Smooth muscle cell of the brain vasculature (primary cell): Measurements from ENCODE around the gene MRGPRG.
"Not testable (repeated sequence)": the region's sequence is repeated elsewhere in the genome, so short reads cannot be mapped to it uniquely, and the experiment has no call there.

Experiments used
- DNase-seq: peaks from one replicate; pipeline ENCODE4 v3.0.0-alpha.2; 2012; ENCODE audit warnings: low read depth, low spot score

Gene MRGPRG, protein sequence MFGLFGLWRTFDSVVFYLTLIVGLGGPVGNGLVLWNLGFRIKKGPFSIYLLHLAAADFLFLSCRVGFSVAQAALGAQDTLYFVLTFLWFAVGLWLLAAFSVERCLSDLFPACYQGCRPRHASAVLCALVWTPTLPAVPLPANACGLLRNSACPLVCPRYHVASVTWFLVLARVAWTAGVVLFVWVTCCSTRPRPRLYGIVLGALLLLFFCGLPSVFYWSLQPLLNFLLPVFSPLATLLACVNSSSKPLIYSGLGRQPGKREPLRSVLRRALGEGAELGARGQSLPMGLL

GRCh38 chr11:3218483-3219280 lies at the start of gene MRGPRG:
Gene MRGPRG, minus strand, starts transcription at chr11:3218813. Its CDS starts 0 bp downstream, at chr11:3218813.
- no peak for DNase-seq

DNA sequence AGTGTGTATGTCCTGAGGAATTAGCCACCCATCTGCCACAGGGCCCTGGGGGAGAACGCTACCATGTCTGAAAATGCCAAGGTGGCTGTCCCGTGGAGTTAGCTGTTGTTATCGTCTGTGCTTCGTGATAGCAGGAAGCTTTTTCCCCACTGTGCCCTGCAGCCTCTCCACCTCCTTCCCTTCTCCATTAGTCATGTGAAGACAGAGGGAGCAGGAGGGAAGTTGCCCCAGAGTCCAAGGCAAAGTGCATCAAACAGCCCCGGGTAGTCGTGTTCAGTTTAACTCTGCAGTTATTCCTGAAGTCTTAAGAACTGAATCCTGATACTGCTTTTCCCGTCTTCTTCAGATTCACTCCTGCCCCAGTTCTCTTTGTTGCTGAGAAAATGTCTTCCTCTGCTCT lies 43.9 kb upstream of the MRGPRG start:
- DNase-seq, result not testable (repeated sequence)

- not testable (repeated sequence) for DNase-seq
Measured at GRCh38 chr11:3261831-3262230, 43.2 kb upstream of the MRGPRG start.

GRCh38 chr11:3257509-3257908 lies 38.9 kb upstream of the MRGPRG start:
- DNase-seq, result not testable (repeated sequence)

- not testable (repeated sequence) for DNase-seq
Measured at GRCh38 chr11:3255241-3255640, 36.6 kb upstream of the MRGPRG start.

GRCh38 chr11:3254773-3255172 lies 36.2 kb upstream of the MRGPRG start:
- DNase-seq, result not testable (repeated sequence)

- no peak for DNase-seq
Measured at GRCh38 chr11:3245071-3245470, 26.5 kb upstream of the MRGPRG start.

GRCh38 chr11:3243880-3244279 lies 25.3 kb upstream of the MRGPRG start:
- no peak for DNase-seq

GRCh38 chr11:3237119-3237518 lies 18.5 kb upstream of the MRGPRG start:
- DNase-seq, result no peak

- no peak for DNase-seq
Measured at GRCh38 chr11:3234846-3235245, 16.2 kb upstream of the MRGPRG start.

DNA sequence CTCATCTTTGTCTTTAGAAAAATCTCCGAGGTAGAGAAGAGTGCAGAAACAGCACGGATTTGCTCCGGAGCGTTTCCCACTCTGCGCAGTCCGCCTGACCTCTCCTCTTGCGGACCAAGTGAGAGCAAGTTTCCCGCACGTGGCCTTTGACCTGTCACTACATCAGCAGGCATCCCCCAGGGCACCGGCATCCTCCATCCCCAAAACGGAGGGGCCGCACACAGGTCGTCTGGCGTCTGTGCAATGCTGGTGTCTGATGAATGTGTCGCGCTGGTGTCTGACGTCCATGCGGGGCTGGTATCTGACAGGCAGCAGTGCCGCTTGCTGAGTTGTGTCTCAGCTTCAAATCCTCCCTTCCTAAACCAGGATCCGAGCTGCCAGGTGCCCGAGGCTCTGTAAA lies 14.3 kb upstream of the MRGPRG start:
- DNase-seq, result no peak

GRCh38 chr11:3231851-3232744 lies 13.5 kb upstream of the MRGPRG start, which contains the start of gene MRGPRE:
Gene MRGPRE, minus strand, starts transcription at chr11:3232417. Its CDS starts 3,618 bp downstream, at chr11:3228799.
- DNase-seq, result no peak

- DNase-seq, result no peak
Measured at GRCh38 chr11:3231550-3231850, 12.9 kb upstream of the MRGPRG start.

DNA sequence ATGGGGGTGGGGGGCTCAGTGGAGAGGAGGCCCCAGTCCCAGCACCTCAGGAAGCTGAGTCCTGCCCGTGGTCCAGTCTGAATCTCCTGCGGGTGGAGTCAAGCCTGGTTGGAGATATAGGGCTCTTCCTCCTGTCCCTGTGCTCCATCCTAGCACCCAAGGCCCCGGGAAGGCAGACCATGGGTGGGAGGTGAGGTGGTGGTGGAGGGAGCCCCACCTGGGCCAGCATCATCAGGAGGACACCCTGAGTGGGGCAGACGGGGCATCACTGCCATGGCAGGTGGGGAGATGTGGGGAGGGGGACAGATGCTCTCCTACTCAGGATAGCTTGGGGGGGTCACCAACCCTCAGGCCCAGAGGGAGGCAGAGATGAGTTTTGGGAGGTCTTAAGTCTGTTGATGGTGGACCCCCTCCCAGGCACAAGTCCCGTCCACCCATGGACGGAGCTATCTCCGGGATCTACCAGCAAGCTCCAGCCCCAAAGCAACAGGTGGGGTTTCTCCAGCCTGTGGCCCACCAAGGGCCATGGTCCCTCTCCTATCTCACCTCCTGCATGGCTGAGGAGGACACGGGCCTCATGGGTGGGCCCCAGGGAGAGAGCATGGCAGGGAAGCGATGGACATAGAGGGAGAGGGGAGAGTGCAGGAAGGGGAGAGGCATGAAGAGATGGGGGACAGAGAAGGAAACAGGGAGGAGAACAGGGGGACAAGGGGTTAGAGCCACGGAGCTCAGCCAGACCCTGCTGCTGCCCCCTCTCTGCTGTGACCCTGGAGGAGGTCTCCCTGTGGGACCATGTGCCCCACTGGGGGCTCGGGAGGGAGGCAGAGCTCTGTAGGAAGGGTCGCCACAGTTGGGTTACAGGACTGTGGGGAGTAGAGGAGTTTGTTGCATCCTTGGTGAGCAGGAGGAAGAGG lies 12.3 kb upstream of the MRGPRG start:
- no peak for DNase-seq

DNA sequence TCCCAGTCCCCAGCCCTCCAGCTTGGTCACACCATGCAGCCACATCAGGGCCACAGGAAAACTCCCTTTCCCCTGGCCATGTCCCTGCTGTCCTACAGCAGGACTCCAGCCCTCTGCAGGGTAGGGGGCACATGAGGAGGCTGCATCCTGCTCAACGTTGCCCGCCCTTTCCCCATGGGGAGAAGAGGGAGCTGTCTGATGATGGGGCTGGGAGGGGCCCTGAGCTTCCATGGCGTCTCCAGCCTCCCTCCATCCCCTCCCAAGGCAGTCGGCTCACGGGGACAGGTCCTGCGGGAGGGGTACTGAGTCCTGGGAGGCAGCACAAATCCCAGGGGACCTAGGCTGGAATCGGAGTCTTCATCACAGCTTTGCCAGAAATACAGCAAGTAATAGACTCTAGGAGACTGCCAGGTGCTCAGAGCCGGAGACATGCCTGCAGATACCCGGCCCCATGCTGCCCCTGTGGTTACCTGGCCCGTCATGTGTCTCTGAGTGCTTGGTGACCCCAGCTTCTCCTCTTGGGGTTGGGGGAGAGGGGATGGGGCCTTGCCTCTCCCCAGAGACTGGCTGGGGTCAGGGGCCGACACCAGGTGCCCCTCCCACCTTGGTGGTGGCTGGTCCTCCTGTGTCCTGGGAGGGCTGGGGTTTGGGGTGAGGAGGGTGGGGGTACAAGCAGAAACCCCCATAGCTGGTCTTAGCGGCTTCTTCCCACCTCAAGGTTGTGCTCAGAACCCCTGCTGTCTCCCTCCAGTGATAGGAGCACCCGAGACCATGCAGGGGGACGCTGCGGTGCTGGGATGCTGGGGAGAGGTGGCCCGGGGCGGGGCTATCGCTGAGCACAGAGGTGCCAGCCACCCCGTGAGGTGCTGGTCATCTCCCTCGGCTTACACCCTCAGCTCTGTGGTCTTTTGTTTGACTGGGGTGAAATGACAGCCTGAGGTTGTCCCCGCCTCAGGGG lies 11.3 kb upstream of the MRGPRG start:
- no peak for DNase-seq

- no peak for DNase-seq
Measured at GRCh38 chr11:3228445-3228829, 9.8 kb upstream of the MRGPRG start.

DNA sequence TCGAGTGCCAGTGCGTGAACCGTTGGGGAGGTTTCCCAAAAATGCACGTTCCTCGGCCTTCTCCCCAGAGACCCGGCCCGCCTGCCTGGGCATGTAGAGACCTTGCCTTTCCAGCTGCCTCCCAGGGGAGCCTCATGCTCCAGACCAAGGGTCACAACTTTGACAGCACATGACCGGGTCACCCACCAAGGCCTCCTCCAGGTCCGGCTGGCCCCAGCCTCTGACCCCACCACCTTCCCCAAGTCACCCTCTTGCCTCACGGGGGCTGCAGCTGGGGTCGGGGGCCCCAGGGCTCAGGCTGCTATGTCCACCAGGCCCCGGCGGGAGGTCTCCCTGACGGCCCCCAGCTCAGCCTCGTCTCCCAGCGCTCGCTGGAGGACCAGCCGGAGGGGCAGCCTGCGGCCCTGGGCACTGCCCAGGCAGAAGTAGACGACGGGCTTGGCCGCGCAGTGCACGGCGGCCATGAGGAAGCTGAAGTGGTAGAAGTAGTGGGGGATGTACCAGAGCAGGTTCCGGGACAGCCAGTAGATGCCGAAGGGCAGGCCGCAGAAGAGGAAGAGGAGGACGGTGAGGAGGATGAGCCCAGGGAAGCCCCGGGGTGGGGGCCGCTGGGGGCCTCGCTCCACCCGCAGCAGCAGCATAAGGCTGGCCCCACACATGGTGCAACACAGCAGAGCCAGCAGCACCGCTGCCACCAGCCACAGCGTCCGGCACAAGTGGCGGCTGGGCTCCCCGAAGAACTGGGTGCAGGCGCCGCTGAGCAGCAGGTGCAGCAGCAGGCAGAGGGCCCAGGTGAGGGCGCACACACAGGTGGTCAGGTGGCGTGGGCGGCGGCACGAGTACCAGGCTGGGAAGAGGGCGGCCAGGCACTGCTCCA lies 9.2 kb upstream of the MRGPRG start:
- DNase-seq, result no peak

- no peak for DNase-seq
Measured at GRCh38 chr11:3226846-3227567, 8.4 kb upstream of the MRGPRG start.
